OCI-LY3 (cell line): ENCODE results near the gene NPC1.

Experiments
- H2AFZ ChIP-seq: fragments of 200-600, 300-600 bp; shearing (Covaris generic); 2 replicates; pipeline ENCODE4 v1.6.0; 2014; ENCODE audit warnings: antibody characterized with exemption, low read depth, low read length
- H3K27ac ChIP-seq: fragments of 200-600, 300-600 bp; sonication (generic); 2 replicates; pipeline ENCODE4 v1.5.1; 2014; ENCODE audit warnings: mild to moderate bottlenecking, low read length, moderate library complexity, mixed read lengths
- H3K27me3 ChIP-seq: fragments of 200-600, 300-600 bp; sonication (generic); 2 replicates; pipeline ENCODE4 v1.6.1; 2014; ENCODE audit warnings: low read depth, low read length, mixed read lengths
- H3K36me3 ChIP-seq: fragments of 200-600, 300-600 bp; sonication (generic); replicated peaks from 2 replicates; pipeline ENCODE3; 2014; ENCODE audit warnings: low read depth, low read length, mixed read lengths
- H3K4me1 ChIP-seq: fragments of 300-600, 200-600 bp; sonication (generic); 2 replicates; pipeline ENCODE4 v1.6.1; 2014; ENCODE audit warnings: low read length, mixed read lengths
- H3K4me2 ChIP-seq: fragments of 200-600, 300-600 bp; sonication (generic); 2 replicates; pipeline ENCODE4 v1.6.1; 2014; ENCODE audit warnings: low read length, mixed read lengths
- H3K4me3 ChIP-seq: fragments of 300-600, 200-600 bp; sonication (generic); 2 replicates; pipeline ENCODE4 v1.5.1; 2014; ENCODE audit warnings: antibody characterized with exemption, mild to moderate bottlenecking, low read length, moderate library complexity
- H3K79me2 ChIP-seq: fragments of 300-600, 200-600 bp; shearing (Covaris generic); 2 replicates; pipeline ENCODE4 v1.6.1; 2014; ENCODE audit warnings: mild to moderate bottlenecking, low read length, mixed read lengths
- H3K9ac ChIP-seq: fragments of 300-600, 200-600 bp; shearing (Covaris generic); 2 replicates; pipeline ENCODE4 v1.6.0; 2014; ENCODE audit warnings: mild to moderate bottlenecking, low read length, moderate library complexity
- H3K9me3 ChIP-seq: fragments of 200-600, 300-600 bp; shearing (Covaris generic); 2 replicates; pipeline ENCODE4 v1.6.1; 2014; ENCODE audit warnings: low read length, mixed read lengths; ENCODE audit not compliant: insufficient read depth
- H4K20me1 ChIP-seq: fragments of 200-600, 300-600 bp; sonication (generic); 2 replicates; pipeline ENCODE4 v1.6.1; 2016; ENCODE audit warnings: low read length, mixed read lengths; ENCODE audit not compliant: insufficient read depth
- EZH2phosphoT487 ChIP-seq: fragments of 200-600 bp; shearing (Covaris generic); IDR thresholded peaks from 2 replicates; pipeline ENCODE4 v1.6.1; 2018; ENCODE audit warnings: antibody characterized with exemption, mixed run types, low read depth
- TF ChIP-seq, protein P1 (sequence below): fragments of 200-600, 300-600 bp; sonication (generic); IDR thresholded peaks from 2 replicates; pipeline ENCODE4 v1.5.1; 2014; ENCODE audit warnings: antibody characterized with exemption, low read length, low read depth

Gene NPC1

GRCh38 chr18:23504720-23505119 lies 81.6 kb downstream of the NPC1 start:
- H3K27ac ChIP-seq: peak overlapping the region; percentile 12
- H3K27me3 ChIP-seq: no peaks in the 10 kb centered on the region
- no peak overlapping the region for H2AFZ ChIP-seq
- peak overlapping the region; percentile 75 for H3K9ac ChIP-seq
- H4K20me1 ChIP-seq: peaks cover 3% of the 10 kb centered on the region; the same call in 1 of the 2 replicates
- H3K36me3 ChIP-seq: peaks cover 15% of the 10 kb centered on the region
- peak overlapping the region; percentile 94 for H3K4me2 ChIP-seq
- peaks cover 21% of the 10 kb centered on the region for H3K4me1 ChIP-seq
- no peaks in the 10 kb centered on the region for H3K9me3 ChIP-seq
- peaks cover 30% of the 10 kb centered on the region for H3K79me2 ChIP-seq
- no peak for TF ChIP-seq EZH2phosphoT487
- TF ChIP-seq, protein P1, sequence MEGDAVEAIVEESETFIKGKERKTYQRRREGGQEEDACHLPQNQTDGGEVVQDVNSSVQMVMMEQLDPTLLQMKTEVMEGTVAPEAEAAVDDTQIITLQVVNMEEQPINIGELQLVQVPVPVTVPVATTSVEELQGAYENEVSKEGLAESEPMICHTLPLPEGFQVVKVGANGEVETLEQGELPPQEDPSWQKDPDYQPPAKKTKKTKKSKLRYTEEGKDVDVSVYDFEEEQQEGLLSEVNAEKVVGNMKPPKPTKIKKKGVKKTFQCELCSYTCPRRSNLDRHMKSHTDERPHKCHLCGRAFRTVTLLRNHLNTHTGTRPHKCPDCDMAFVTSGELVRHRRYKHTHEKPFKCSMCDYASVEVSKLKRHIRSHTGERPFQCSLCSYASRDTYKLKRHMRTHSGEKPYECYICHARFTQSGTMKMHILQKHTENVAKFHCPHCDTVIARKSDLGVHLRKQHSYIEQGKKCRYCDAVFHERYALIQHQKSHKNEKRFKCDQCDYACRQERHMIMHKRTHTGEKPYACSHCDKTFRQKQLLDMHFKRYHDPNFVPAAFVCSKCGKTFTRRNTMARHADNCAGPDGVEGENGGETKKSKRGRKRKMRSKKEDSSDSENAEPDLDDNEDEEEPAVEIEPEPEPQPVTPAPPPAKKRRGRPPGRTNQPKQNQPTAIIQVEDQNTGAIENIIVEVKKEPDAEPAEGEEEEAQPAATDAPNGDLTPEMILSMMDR: no peak
- peak overlapping the region; percentile 93 for H3K4me3 ChIP-seq

GRCh38 chr18:23503963-23504344 lies 82.4 kb downstream of the NPC1 start:
- Histone ChIP-seq H3K9ac (peak overlapping the region; percentile 75), H3K27me3 (no peaks in the 10 kb centered on the region), H3K79me2 (peaks cover 30% of the 10 kb centered on the region), H3K4me2 (peak overlapping the region; percentile 94), H3K36me3 (peaks cover 15% of the 10 kb centered on the region), H3K4me3 (peak overlapping the region; percentile 93), H4K20me1 (peaks cover 3% of the 10 kb centered on the region; the same call in 1 of the 2 replicates), H3K27ac (no peak overlapping the region), H2AFZ (no peak overlapping the region), H3K4me1 (peaks cover 27% of the 10 kb centered on the region), H3K9me3 (no peaks in the 10 kb centered on the region)
- TF ChIP-seq, protein P1: no peak
- TF ChIP-seq EZH2phosphoT487: no peak

DNA sequence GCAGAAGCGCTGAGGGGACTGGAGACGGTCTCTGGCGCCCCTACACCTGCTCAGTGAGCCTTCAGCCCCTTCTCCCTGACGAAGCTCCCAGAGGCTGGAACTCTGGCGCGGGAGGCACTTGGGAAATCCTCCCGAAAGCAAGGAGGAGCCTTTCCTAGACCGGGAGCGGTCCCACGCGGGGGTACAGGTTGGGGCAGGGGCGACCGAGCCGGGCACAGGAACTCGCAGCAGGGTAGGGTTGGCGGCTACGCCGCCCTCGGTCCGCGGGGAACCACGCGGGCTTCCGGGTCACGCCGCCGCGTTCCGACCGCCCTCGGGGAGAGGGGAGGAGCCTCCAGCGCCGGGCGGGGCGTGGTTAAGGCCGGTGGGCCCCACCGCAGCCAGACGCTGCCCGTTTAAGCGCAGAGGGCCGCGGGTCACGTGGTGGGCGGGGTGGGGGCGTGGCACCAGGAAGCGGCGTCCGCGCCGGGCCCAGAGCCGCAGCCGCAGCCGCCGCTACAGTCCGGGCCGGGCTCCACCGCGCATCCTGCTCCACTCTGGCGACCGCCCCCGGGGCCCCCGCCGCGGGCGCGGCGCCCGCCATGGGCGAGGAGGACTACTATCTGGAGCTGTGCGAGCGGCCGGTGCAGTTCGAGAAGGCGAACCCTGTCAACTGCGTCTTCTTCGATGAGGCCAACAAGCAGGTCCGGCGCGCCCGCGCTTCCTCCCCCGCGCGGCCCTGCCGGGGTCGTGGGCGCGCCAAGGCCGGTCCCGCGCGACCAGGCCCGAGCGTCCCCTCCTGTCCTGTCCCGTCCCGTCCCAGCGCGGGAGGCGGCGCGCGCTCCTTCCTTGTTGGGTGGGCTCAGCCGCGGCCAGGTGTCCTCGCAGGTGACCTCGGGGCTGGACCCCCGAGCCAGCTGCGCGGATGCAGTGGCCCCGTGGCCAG lies 83.0 kb downstream of the NPC1 start, which contains the start of gene RMC1:
Gene RMC1, plus strand, starts transcription at position 474 of the 925 bp plus-strand sequence. Its CDS starts 108 bp downstream, at position 582.
- H4K20me1 ChIP-seq: peaks cover 3% of the 10 kb centered on the region; the same call in 1 of the 2 replicates
- peaks cover 29% of the 10 kb centered on the region for H3K4me1 ChIP-seq
- H3K4me2 ChIP-seq: peak within 1 kb of the TSS; percentile 94
- no peaks in the 10 kb centered on the region for H3K27me3 ChIP-seq
- peak within 1 kb of the TSS; percentile 60 for H3K27ac ChIP-seq
- H3K9ac ChIP-seq: peak within 1 kb of the TSS; percentile 86
- peak within 1 kb of the TSS; percentile 93 for H3K4me3 ChIP-seq
- TF ChIP-seq EZH2phosphoT487: no peak
- TF ChIP-seq, protein P1: peak; percentile 30; the same call in 1 of the 2 replicates
- H3K9me3 ChIP-seq: no peaks in the 10 kb centered on the region
- H3K36me3 ChIP-seq: peaks cover 10% of the 10 kb centered on the region
- peaks cover 27% of the 10 kb centered on the region for H3K79me2 ChIP-seq
- H2AFZ ChIP-seq: peak within 1 kb of the TSS; percentile 86

DNA sequence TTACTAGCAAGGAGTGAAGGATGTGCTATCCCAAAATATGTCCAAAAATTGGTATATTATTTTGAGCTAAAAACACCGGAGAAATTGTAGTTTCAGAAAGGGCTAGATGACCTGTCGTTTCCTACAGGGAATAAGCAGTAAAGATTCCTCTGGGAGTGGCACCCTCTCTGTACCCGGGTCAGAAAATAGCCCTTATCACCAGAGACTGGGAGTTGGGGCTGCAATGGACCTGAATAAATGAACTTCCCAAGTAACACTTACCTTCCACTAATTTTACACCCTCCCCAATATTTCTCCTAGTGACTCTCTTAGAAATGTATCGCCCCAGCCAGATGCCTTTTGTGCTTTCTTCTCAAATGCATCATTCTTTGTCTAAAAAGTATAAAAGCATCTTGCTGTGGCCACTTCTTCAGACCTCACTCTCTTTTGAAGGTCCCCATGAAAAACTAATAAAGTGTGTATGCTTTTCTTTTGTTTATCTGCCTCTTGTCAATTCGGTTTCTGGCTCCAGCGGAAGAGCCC lies 83.7 kb downstream of the NPC1 start:
- Histone ChIP-seq H3K4me2 (peak overlapping the region; percentile 84), H2AFZ (peak overlapping the region; percentile 86), H4K20me1 (peaks cover 3% of the 10 kb centered on the region; the same call in 1 of the 2 replicates), H3K36me3 (peaks cover 5% of the 10 kb centered on the region), H3K79me2 (peaks cover 22% of the 10 kb centered on the region), H3K9ac (peak overlapping the region; percentile 86), H3K27me3 (no peaks in the 10 kb centered on the region), H3K4me3 (peak overlapping the region; percentile 93), H3K9me3 (no peaks in the 10 kb centered on the region), H3K4me1 (peaks cover 29% of the 10 kb centered on the region), H3K27ac (peak overlapping the region; percentile 60)
- TF ChIP-seq, protein P1: no peak
- TF ChIP-seq EZH2phosphoT487: no peak
